IMR-90 (cell line): Measurements from ENCODE around the gene CITED2. TPM values are rescaled to one million over a fixed set of nuclear protein-coding genes. Genes with fewer than 3 reads are reported as not detected.

Source experiments
- ATAC-seq: fragments of 200-7000 bp; cut with Tn5 transposase; 2 replicates; pipeline ENCODE4 v1.9.1; 2020; ENCODE audit warnings: low read depth, mild to moderate bottlenecking, moderate library complexity
- BruUV-seq: library from RNA; stranded (reverse); fragments of 400-500 nt; replicated peaks from 2 replicates; lab custom pipeline; 2021; lab: Mats Ljungman, UMichigan
- CTCF ChIA-PET: fragments of 300-600 bp; formaldehyde crosslinking; extraction: SDS; loops from one replicate; lab custom pipeline; 2021; ENCODE audit warnings: antibody characterized with exemption; lab: Yijun Ruan, JAX
- POLR2A ChIA-PET: fragments of 300-600 bp; sonication (Branson Sonifier 250); formaldehyde crosslinking; loops from one replicate; lab custom pipeline; 2022; ENCODE audit warnings: antibody characterized with exemption; ENCODE audit not compliant: unreplicated experiment; lab: Charles Lee
- DNase-seq: peaks from one replicate; pipeline ENCODE4 v3.0.0; 2013
- H2AFZ ChIP-seq: replicated peaks from 2 replicates; pipeline ENCODE3; 2013; ENCODE audit warnings: low read length, mild to moderate bottlenecking; ENCODE audit not compliant: poor library complexity
- H2AK5ac ChIP-seq: 2 replicates; pipeline ENCODE4 v1.6.1; 2013; ENCODE audit warnings: low read depth, low read length, inconsistent platforms
- H2AK9ac ChIP-seq: replicated peaks from 2 replicates; pipeline ENCODE3; 2013; ENCODE audit warnings: mild to moderate bottlenecking, low read depth, low read length, moderate library complexity; ENCODE audit not compliant: poor library complexity
- H2BK120ac ChIP-seq: 2 replicates; pipeline ENCODE4 v1.6.1; 2013; ENCODE audit warnings: low read depth, low read length, inconsistent platforms
- H2BK15ac ChIP-seq: 3 replicates; pipeline ENCODE4 v1.6.1; 2013; ENCODE audit warnings: low read depth, low read length, inconsistent platforms
- H2BK20ac ChIP-seq: 2 replicates; pipeline ENCODE4 v1.6.1; 2013; ENCODE audit warnings: low read depth, mild to moderate bottlenecking, inconsistent platforms, low read length, moderate library complexity
- H2BK5ac ChIP-seq: 2 replicates; pipeline ENCODE4 v1.6.1; 2013; ENCODE audit warnings: mild to moderate bottlenecking, low read depth, low read length, inconsistent platforms; ENCODE audit not compliant: poor library complexity, severe bottlenecking
- H3K14ac ChIP-seq: replicated peaks from 2 replicates; pipeline ENCODE4 v1.6.1; 2013; ENCODE audit warnings: low read depth, low read length, inconsistent platforms
- H3K18ac ChIP-seq: 2 replicates; pipeline ENCODE4 v1.6.1; 2013; ENCODE audit warnings: low read depth, low read length, control low read depth
- H3K23ac ChIP-seq: 2 replicates; pipeline ENCODE4 v1.6.1; 2013; ENCODE audit warnings: low read depth, low read length, inconsistent platforms
- H3K27ac ChIP-seq: 2 replicates; pipeline ENCODE4 v1.5.1; 2013; ENCODE audit warnings: mild to moderate bottlenecking, control low read depth, low read length; ENCODE audit not compliant: insufficient read depth
- H3K27me3 ChIP-seq: 2 replicates; pipeline ENCODE4 v1.6.1; 2013; ENCODE audit warnings: low read length; ENCODE audit not compliant: control insufficient read depth, insufficient read depth
- H3K36me3 ChIP-seq: 2 replicates; pipeline ENCODE4 v1.6.1; 2013; ENCODE audit warnings: low read length, mixed read lengths; ENCODE audit not compliant: control insufficient read depth, insufficient read depth
- H3K4ac ChIP-seq: 2 replicates; pipeline ENCODE4 v1.6.1; 2013; ENCODE audit warnings: low read depth, low read length, inconsistent platforms
- H3K4me1 ChIP-seq: 2 replicates; pipeline ENCODE4 v1.6.1; 2013; ENCODE audit warnings: low read length, mixed read lengths; ENCODE audit not compliant: control insufficient read depth, insufficient read depth
- H3K4me2 ChIP-seq: 2 replicates; pipeline ENCODE4 v1.6.1; 2013; ENCODE audit warnings: low read depth, mild to moderate bottlenecking, control low read depth, low read length, moderate library complexity
- H3K4me3 ChIP-seq: 2 replicates; pipeline ENCODE4 v1.5.1; 2013; ENCODE audit warnings: low read depth, mild to moderate bottlenecking, control low read depth, low read length, moderate library complexity; ENCODE audit not compliant: insufficient read depth
- H3K56ac ChIP-seq: 2 replicates; pipeline ENCODE4 v1.6.1; 2013; ENCODE audit warnings: low read length, inconsistent platforms; ENCODE audit not compliant: insufficient read depth; ENCODE audit errors: extremely low read depth
- H3K79me1 ChIP-seq, 2 experiments: 2 replicates each; pipeline ENCODE4 v1.6.1; 2013; ENCODE audit warnings: low read length in 2 of 2, inconsistent platforms in 1 of 2, low read depth in 1 of 2
- H3K9ac ChIP-seq: 2 replicates; pipeline ENCODE4 v1.6.1; 2013; ENCODE audit warnings: low read depth, low read length, control low read depth
- H3K9me1 ChIP-seq: 2 replicates; pipeline ENCODE4 v1.6.1; 2013; ENCODE audit warnings: low read length, inconsistent platforms; ENCODE audit not compliant: insufficient read depth
- H3K9me3 ChIP-seq: 2 replicates; pipeline ENCODE4 v1.6.1; 2013; ENCODE audit warnings: low read length; ENCODE audit not compliant: control insufficient read depth, insufficient read depth
- H4K20me1 ChIP-seq: 2 replicates; pipeline ENCODE4 v1.6.1; 2013; ENCODE audit warnings: low read length, inconsistent platforms; ENCODE audit not compliant: insufficient read depth
- H4K5ac ChIP-seq: 2 replicates; pipeline ENCODE4 v1.6.1; 2013; ENCODE audit warnings: mild to moderate bottlenecking, low read depth, low read length, control low read depth
- H4K8ac ChIP-seq, 2 experiments: 2 replicates each; pipeline ENCODE4 v1.6.1; 2013; ENCODE audit warnings: low read depth in 2 of 2, low read length in 2 of 2, control low read depth in 1 of 2, inconsistent platforms in 1 of 2
- H4K91ac ChIP-seq: 2 replicates; pipeline ENCODE4 v1.6.1; 2013; ENCODE audit warnings: low read depth, low read length, inconsistent platforms; ENCODE audit not compliant: insufficient read depth
- BHLHE40 ChIP-seq: fragments of 150-350 bp; IDR thresholded peaks from 2 replicates; pipeline ENCODE4 v1.6.1; 2016; ENCODE audit warnings: mild to moderate bottlenecking, low read depth, low read length
- CHD1 ChIP-seq: IDR thresholded peaks from 2 replicates; pipeline ENCODE4 v1.6.1; 2012; ENCODE audit warnings: low read depth, low read length, improper control_type of control experiment
- FOS ChIP-seq: fragments of 150-350 bp; IDR thresholded peaks from 2 replicates; pipeline ENCODE4 v1.6.1; 2016; ENCODE audit warnings: low read depth, low read length
- MAFK ChIP-seq: IDR thresholded peaks from 2 replicates; pipeline ENCODE4 v1.6.1; 2012; ENCODE audit warnings: low read depth, low read length, improper control_type of control experiment
- MAZ ChIP-seq: IDR thresholded peaks from 2 replicates; pipeline ENCODE4 v1.6.1; 2012; ENCODE audit warnings: low read depth, mild to moderate bottlenecking, low read length, improper control_type of control experiment, moderate library complexity, borderline replicate concordance
- MXI1 ChIP-seq: IDR thresholded peaks from 2 replicates; pipeline ENCODE4 v1.6.1; 2012; ENCODE audit warnings: low read depth, mild to moderate bottlenecking, low read length, moderate library complexity, borderline replicate concordance
- NFE2L2 ChIP-seq: fragments of 150-350 bp; IDR thresholded peaks from 2 replicates; pipeline ENCODE4 v1.6.1; 2016; ENCODE audit warnings: low read depth, mild to moderate bottlenecking, low read length
- POLR2A ChIP-seq: IDR thresholded peaks from 2 replicates; pipeline ENCODE4 v1.6.1; 2012; ENCODE audit warnings: mild to moderate bottlenecking, low read depth, low read length
- RAD21 ChIP-seq: IDR thresholded peaks from 2 replicates; pipeline ENCODE4 v1.6.1; 2012; ENCODE audit warnings: low read length, improper control_type of control experiment
- RCOR1 ChIP-seq: IDR thresholded peaks from 2 replicates; pipeline ENCODE4 v1.6.1; 2012; ENCODE audit warnings: mild to moderate bottlenecking, low read length, improper control_type of control experiment; ENCODE audit not compliant: insufficient replicate concordance
- RFX5 ChIP-seq: IDR thresholded peaks from 2 replicates; pipeline ENCODE4 v1.8.0; 2012; ENCODE audit warnings: low read depth, mild to moderate bottlenecking, low read length, moderate library complexity
- SMC3 ChIP-seq: fragments of 150-350 bp; IDR thresholded peaks from 2 replicates; pipeline ENCODE4 v1.6.1; 2016; ENCODE audit warnings: low read depth, mild to moderate bottlenecking, antibody characterized with exemption, low read length, moderate library complexity
- WGBS, 2 experiments: methylation state at CpG; one replicate each; pipeline versions ENCODE4 v1.1.5 to v1.1.7; 2013; ENCODE audit warnings: missing lambda C conversion rate in 2 of 2; ENCODE audit not compliant: insufficient read length in 1 of 2; ENCODE audit errors: extremely low coverage in 2 of 2; 5-methylcytosine and 5-hydroxymethylcytosine counted together
- dilution Hi-C: fragments of 300-500 bp; cut with HindIII; formaldehyde crosslinking; loops from one replicate; pipeline ENCODE4 v1.14.3; 2018; ENCODE audit warnings: low sequenced_read_pairs; ENCODE audit not compliant: unreplicated experiment
- in situ Hi-C: fragments of 300-500 bp; cut with MboI; formaldehyde crosslinking; loops from 3 replicates; pipeline ENCODE4 v1.14.3; 2019; ENCODE audit warnings: low sequenced_read_pairs, inconsistent platforms, mixed read lengths
- intact Hi-C: fragments of 100-400 bp; cut with micrococcal nuclease; formaldehyde crosslinking; loops from 2 replicates; pipeline ENCODE4 v1.10.0; 2022
- polyA plus RNA-seq, 3 experiments: library from polyadenylated mRNA; depleted of rRNA; stranded (reverse); fragments of >200 nt; gene quantifications; 2 replicates each; pipeline ENCODE4 v1.2.3, GENCODE V29; 2012; ENCODE audit warnings: low replicate concordance in 1 of 3
- total RNA-seq: library from RNA; depleted of rRNA; stranded (reverse); fragments of >200 nt; gene quantifications from 2 replicates; pipeline ENCODE4 v1.2.3, GENCODE V29; 2012
- TF ChIP-seq, protein P1 (sequence below): fragments of 150-350 bp; IDR thresholded peaks from 2 replicates; pipeline ENCODE4 v1.6.1; 2017; ENCODE audit warnings: mild to moderate bottlenecking, antibody characterized with exemption, low read length, low read depth
- TF ChIP-seq, protein P2 (sequence below): conservative IDR thresholded peaks from 2 replicates; pipeline ENCODE4 v1.5.1; 2012; ENCODE audit warnings: mild to moderate bottlenecking, low read depth, low read length, improper control_type of control experiment
- TF ChIP-seq, protein P3 (sequence below): fragments of 150-350 bp; IDR thresholded peaks from 2 replicates; pipeline ENCODE4 v1.6.1; 2016; ENCODE audit warnings: low read depth, mild to moderate bottlenecking, low read length, moderate library complexity, borderline replicate concordance

The CITED2 gene
- total and polyA plus RNA-seq, 2 of the 4 experiments (the other 2 are of a cell fraction): 163 to 483 TPM

DNA sequence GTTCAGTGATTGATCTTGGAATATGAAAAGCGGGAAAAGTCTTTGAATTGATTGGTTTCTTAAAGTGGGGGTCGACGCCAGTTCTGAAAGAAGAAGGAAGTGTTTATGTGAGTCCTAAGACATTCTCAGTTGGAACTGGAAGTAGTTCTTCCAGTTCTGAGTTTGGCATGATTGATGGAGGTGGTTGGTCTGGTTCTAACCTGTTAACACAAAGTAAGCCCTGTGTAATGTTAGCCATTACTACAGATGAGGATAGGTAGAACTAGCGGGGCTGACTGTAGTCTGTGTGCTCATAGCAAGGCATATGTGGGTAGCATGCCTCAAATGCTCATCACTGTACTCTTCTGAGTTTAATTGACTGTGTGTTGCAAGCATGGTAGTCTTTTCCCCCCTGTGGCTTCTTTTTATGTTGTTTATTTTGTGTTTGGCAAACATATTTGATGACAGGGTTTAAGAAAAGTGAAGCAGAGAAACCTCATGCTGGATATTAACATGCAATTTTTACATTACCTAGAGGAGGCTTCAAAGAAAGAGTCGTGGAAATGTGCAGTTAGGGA lies 24.9 kb downstream of the CITED2 start:
- DNase-seq (no peak), ATAC-seq (no peak)
- no peak overlapping the region for H3K18ac ChIP-seq
- no peak overlapping the region for H2BK5ac ChIP-seq
- no peak overlapping the region for H3K56ac ChIP-seq
- BruUV-seq: no TSS peak
- H3K36me3 ChIP-seq: no peaks in the 10 kb centered on the region
- no peaks in the 10 kb centered on the region for H3K79me1 ChIP-seq
- H2BK20ac ChIP-seq: no peak overlapping the region
- in situ Hi-C loops: loop anchor here (25.0 kb wide), 2 partner anchors 1237 to 1563 kb away; partner anchors contain the start of gene PERP
- H3K4me1 ChIP-seq: no peaks in the 10 kb centered on the region
- H4K91ac ChIP-seq: no peak overlapping the region
- no peak overlapping the region for H3K27ac ChIP-seq
- no peak overlapping the region for H3K14ac ChIP-seq
- no peak overlapping the region for H2BK120ac ChIP-seq
- no peak overlapping the region for H2AK5ac ChIP-seq
- no peak overlapping the region for H3K4ac ChIP-seq
- H3K9ac ChIP-seq: no peak overlapping the region
- H3K23ac ChIP-seq: no peak overlapping the region
- ChIA-PET CTCF (no interaction called here), POLR2A (no interaction called here)
- H3K27me3 ChIP-seq: no peaks in the 10 kb centered on the region
- no peaks in the 10 kb centered on the region for H3K9me1 ChIP-seq
- WGBS, 2 experiments: 72% methylated on average over 4 of the region's 5 CpGs; no CpG with 5 or more reads in 1 of the 2 experiments
- no peak for TF ChIP-seq BHLHE40
- TF ChIP-seq RCOR1: no peak
- no peak for TF ChIP-seq SMC3
- TF ChIP-seq POLR2A: no peak
- TF ChIP-seq, protein P1, sequence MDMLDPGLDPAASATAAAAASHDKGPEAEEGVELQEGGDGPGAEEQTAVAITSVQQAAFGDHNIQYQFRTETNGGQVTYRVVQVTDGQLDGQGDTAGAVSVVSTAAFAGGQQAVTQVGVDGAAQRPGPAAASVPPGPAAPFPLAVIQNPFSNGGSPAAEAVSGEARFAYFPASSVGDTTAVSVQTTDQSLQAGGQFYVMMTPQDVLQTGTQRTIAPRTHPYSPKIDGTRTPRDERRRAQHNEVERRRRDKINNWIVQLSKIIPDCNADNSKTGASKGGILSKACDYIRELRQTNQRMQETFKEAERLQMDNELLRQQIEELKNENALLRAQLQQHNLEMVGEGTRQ: no peak
- TF ChIP-seq, protein P2, sequence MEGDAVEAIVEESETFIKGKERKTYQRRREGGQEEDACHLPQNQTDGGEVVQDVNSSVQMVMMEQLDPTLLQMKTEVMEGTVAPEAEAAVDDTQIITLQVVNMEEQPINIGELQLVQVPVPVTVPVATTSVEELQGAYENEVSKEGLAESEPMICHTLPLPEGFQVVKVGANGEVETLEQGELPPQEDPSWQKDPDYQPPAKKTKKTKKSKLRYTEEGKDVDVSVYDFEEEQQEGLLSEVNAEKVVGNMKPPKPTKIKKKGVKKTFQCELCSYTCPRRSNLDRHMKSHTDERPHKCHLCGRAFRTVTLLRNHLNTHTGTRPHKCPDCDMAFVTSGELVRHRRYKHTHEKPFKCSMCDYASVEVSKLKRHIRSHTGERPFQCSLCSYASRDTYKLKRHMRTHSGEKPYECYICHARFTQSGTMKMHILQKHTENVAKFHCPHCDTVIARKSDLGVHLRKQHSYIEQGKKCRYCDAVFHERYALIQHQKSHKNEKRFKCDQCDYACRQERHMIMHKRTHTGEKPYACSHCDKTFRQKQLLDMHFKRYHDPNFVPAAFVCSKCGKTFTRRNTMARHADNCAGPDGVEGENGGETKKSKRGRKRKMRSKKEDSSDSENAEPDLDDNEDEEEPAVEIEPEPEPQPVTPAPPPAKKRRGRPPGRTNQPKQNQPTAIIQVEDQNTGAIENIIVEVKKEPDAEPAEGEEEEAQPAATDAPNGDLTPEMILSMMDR: no peak
- TF ChIP-seq FOS: no peak
- TF ChIP-seq RAD21: no peak
- TF ChIP-seq MXI1: no peak
- TF ChIP-seq MAZ: no peak
- TF ChIP-seq, protein P3, sequence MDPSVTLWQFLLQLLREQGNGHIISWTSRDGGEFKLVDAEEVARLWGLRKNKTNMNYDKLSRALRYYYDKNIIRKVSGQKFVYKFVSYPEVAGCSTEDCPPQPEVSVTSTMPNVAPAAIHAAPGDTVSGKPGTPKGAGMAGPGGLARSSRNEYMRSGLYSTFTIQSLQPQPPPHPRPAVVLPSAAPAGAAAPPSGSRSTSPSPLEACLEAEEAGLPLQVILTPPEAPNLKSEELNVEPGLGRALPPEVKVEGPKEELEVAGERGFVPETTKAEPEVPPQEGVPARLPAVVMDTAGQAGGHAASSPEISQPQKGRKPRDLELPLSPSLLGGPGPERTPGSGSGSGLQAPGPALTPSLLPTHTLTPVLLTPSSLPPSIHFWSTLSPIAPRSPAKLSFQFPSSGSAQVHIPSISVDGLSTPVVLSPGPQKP: no peak
- no peak for TF ChIP-seq RFX5
- TF ChIP-seq MAFK: no peak
- TF ChIP-seq NFE2L2: no peak
- TF ChIP-seq CHD1: no peak
- no peaks in the 10 kb centered on the region for H4K20me1 ChIP-seq
- no peak overlapping the region for H2BK15ac ChIP-seq
- H2AFZ ChIP-seq: no peak overlapping the region
- dilution Hi-C loops: no loop called here
- no peak overlapping the region for H3K4me3 ChIP-seq
- H4K5ac ChIP-seq: no peak overlapping the region
- no peak overlapping the region for H4K8ac ChIP-seq
- no peak overlapping the region for H3K4me2 ChIP-seq
- H3K9me3 ChIP-seq: no peaks in the 10 kb centered on the region
- H2AK9ac ChIP-seq: no peak overlapping the region
- intact Hi-C loops: loop anchor here (5.0 kb wide), 1 partner anchor 1232 kb away; no protein-coding TSS in a partner anchor
